ENCODE measurements around the gene LPO. TPM values are rescaled to one million over a fixed set of nuclear protein-coding genes. Genes with fewer than 3 reads are reported as not detected.

The LPO gene
- total and polyA plus RNA-seq, 9 of the 15 experiments (the other 6 are each of a cell fraction or from before 2014, with no cell fraction given), result 0.07 to 0.11 TPM; not detected in 7

DNA sequence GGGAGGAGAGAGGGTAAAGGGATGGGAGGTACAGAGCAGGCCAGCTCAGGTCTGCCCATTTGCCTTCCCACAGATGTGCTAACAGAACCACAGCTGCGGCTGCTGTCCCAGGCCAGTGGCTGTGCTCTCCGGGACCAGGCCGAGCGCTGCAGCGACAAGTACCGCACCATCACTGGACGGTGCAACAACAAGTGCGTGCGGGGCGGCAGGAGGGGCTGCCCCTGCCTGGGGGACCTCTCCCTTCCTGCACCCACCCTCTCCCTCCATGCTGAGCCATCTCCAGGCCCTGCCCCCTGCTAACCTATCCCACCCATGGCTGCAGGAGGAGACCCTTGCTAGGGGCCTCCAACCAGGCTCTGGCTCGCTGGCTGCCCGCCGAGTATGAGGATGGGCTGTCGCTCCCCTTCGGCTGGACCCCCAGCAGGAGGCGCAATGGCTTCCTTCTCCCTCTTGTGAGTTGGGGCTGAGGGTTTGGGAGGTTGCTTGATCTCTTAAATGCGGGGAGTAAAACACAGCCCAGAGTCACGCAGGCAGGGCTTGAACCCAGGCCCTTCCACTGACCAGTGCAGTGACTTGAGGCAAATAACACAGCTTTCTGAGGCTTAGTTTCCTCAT, 44.6 kb upstream of the LPO start:
- Histone ChIP-seq H3K27ac (ENCODE audit: extremely low read depth, low read depth, low read length) (no peak overlapping the region), H3K9ac (ENCODE audit: insufficient read depth in 1 of 2, low read depth in 2 of 2, low read length in 2 of 2) (no peak overlapping the region; a peak in 1 of 4 replicates), H3K4me2 (ENCODE audit: insufficient read depth, low read length) (no peak overlapping the region), H3K36me3 (ENCODE audit: control insufficient read depth, insufficient read depth, low read length) (no peaks in the 10 kb centered on the region), H3K79me2 (ENCODE audit: control insufficient read depth, insufficient read depth, low read length) (no peaks in the 10 kb centered on the region), H3K9me3 (replicated peaks; ENCODE audit: control insufficient read depth, insufficient read depth, low read depth, low read length) (no peaks in the 10 kb centered on the region), H3K4me3 (no peak overlapping the region), H4K20me1 (replicated peaks; ENCODE audit: control insufficient read depth, insufficient read depth, low read length) (no peaks in the 10 kb centered on the region; the same call in 1 of the 2 replicates), H2AFZ (ENCODE audit: low read depth, low read length) (no peak overlapping the region), H3K4me1 (replicated peaks in 1 of 2; ENCODE audit: control insufficient read depth in 2 of 2, insufficient read depth in 2 of 2, low read length in 2 of 2) (peaks cover 26 to 44% of the 10 kb centered on the region in 2 experiments), H3K27me3 (ENCODE audit: control insufficient read depth in 2 of 2, insufficient read depth in 2 of 2, low read length in 2 of 2) (peaks cover 0 to 8% of the 10 kb centered on the region in 2 experiments; a peak in 2 of 5 replicates), H3K9me1 (ENCODE audit: control insufficient read depth, insufficient read depth, low read length) (no peaks in the 10 kb centered on the region)
- ATAC-seq, result peak; percentile 42
- in situ Hi-C loops (cut with MboI) (no loop called here), intact Hi-C loops (cut with micrococcal nuclease) (no loop called here)
- POLR2A ChIA-PET, result interaction anchor here (1.2 kb wide), 1 partner anchor 20 kb away, joined by 3 read pairs; no protein-coding TSS in a partner anchor
- BruUV-seq (replicated peaks), result no TSS peak
- CTCF ChIA-PET (ENCODE audit: low intra/inter-chr PET ratio), result no interaction called here
- no peak for FAIRE-seq
- TF ChIP-seq PRPF4 (IDR thresholded peaks at IDR 0.05; ENCODE audit: insufficient read depth, low read depth, low read length, poor library complexity, severe bottlenecking) (no peak), C11orf30 (IDR thresholded peaks at IDR 0.05; ENCODE audit: low read depth) (no peak), ZFX (CRISPR knock-in tag; IDR thresholded peaks at IDR 0.05) (no peak), ATF7 (IDR thresholded peaks at IDR 0.05) (no peak), ARNT (IDR thresholded peaks at IDR 0.05) (no peak), MCM2 (IDR thresholded peaks at IDR 0.05; ENCODE audit: low read depth) (no peak), BCOR (IDR thresholded peaks at IDR 0.05) (0 out of 2 replicates have a peak, but pooled peaks have one; percentile 27), RBM25 (IDR thresholded peaks at IDR 0.05; ENCODE audit: low read depth, low read length, severe bottlenecking) (peak; percentile 70), ZNF431 (CRISPR knock-in tag; IDR thresholded peaks at IDR 0.05) (no peak), EHMT2 (IDR thresholded peaks at IDR 0.05) (no peak), CBX1 (IDR thresholded peaks at IDR 0.05; ENCODE audit: low read depth) (0 out of 2 replicates have a peak, but pooled peaks have one; percentile 11)
- TF ChIP-seq, protein P1, sequence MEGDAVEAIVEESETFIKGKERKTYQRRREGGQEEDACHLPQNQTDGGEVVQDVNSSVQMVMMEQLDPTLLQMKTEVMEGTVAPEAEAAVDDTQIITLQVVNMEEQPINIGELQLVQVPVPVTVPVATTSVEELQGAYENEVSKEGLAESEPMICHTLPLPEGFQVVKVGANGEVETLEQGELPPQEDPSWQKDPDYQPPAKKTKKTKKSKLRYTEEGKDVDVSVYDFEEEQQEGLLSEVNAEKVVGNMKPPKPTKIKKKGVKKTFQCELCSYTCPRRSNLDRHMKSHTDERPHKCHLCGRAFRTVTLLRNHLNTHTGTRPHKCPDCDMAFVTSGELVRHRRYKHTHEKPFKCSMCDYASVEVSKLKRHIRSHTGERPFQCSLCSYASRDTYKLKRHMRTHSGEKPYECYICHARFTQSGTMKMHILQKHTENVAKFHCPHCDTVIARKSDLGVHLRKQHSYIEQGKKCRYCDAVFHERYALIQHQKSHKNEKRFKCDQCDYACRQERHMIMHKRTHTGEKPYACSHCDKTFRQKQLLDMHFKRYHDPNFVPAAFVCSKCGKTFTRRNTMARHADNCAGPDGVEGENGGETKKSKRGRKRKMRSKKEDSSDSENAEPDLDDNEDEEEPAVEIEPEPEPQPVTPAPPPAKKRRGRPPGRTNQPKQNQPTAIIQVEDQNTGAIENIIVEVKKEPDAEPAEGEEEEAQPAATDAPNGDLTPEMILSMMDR (IDR thresholded peaks at IDR 0.05 in 2 of 3, conservative IDR thresholded peaks at IDR 0.05 in 1 of 3; ENCODE audit: insufficient read depth in 2 of 3, low read depth in 1 of 3, low read length in 3 of 3), result peak; percentile 35 to 65 (median 47)
- TF ChIP-seq, protein P2, sequence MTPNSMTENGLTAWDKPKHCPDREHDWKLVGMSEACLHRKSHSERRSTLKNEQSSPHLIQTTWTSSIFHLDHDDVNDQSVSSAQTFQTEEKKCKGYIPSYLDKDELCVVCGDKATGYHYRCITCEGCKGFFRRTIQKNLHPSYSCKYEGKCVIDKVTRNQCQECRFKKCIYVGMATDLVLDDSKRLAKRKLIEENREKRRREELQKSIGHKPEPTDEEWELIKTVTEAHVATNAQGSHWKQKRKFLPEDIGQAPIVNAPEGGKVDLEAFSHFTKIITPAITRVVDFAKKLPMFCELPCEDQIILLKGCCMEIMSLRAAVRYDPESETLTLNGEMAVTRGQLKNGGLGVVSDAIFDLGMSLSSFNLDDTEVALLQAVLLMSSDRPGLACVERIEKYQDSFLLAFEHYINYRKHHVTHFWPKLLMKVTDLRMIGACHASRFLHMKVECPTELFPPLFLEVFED (CRISPR knock-in tag; conservative IDR thresholded peaks at IDR 0.05), result no peak
- TF ChIP-seq, protein P3, sequence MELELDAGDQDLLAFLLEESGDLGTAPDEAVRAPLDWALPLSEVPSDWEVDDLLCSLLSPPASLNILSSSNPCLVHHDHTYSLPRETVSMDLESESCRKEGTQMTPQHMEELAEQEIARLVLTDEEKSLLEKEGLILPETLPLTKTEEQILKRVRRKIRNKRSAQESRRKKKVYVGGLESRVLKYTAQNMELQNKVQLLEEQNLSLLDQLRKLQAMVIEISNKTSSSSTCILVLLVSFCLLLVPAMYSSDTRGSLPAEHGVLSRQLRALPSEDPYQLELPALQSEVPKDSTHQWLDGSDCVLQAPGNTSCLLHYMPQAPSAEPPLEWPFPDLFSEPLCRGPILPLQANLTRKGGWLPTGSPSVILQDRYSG (tag; conservative IDR thresholded peaks at IDR 0.05; ENCODE audit: low read depth), result no peak
- TF ChIP-seq, protein P4, sequence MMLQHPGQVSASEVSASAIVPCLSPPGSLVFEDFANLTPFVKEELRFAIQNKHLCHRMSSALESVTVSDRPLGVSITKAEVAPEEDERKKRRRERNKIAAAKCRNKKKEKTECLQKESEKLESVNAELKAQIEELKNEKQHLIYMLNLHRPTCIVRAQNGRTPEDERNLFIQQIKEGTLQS (IDR thresholded peaks at IDR 0.05), result no peak
- TF ChIP-seq, protein P4 (CRISPR knock-in tag; conservative IDR thresholded peaks at IDR 0.05), result no peak
- DNase-seq (ENCODE audit: extremely low read depth in 1 of 4, low spot score in 3 of 4), result peak; percentile 35 to 40 (median 36)
- 47% methylated on average over 14 of the region's 18 CpGs for WGBS (ENCODE audit: insufficient coverage, low coverage, missing lambda C conversion rate)

Data from K562 (cell line).